GM23248 (cell line): ENCODE results near the gene EXOC2. TPM values are rescaled to one million over a fixed set of nuclear protein-coding genes. Genes with fewer than 3 reads are reported as not detected.

ENCODE experiments used
- DNase-seq: peaks from one replicate; pipeline ENCODE4 v3.0.0-alpha.2; 2015
- H2AFZ ChIP-seq: fragments of 200-600 bp; sonication (generic); 2 replicates; pipeline ENCODE4 v1.6.1; 2016; ENCODE audit warnings: antibody characterized with exemption
- H3F3A ChIP-seq: fragments of 200-600 bp; sonication (generic); 2 replicates; pipeline ENCODE4 v1.6.1; 2016; ENCODE audit warnings: mild to moderate bottlenecking, antibody characterized with exemption, mixed run types; ENCODE audit not compliant: insufficient read depth
- H3K27ac ChIP-seq: fragments of 200-600 bp; sonication (generic); 2 replicates; pipeline ENCODE4 v1.5.1; 2016; ENCODE audit warnings: mild to moderate bottlenecking
- H3K27me3 ChIP-seq: fragments of 200-600 bp; sonication (generic); replicated peaks from 2 replicates; pipeline ENCODE4 v1.6.1; 2016; ENCODE audit warnings: mild to moderate bottlenecking; ENCODE audit not compliant: insufficient read depth
- H3K36me3 ChIP-seq: fragments of 200-600 bp; sonication (generic); 2 replicates; pipeline ENCODE4 v1.6.1; 2016; ENCODE audit warnings: low read depth, mild to moderate bottlenecking
- H3K4me1 ChIP-seq: fragments of 200-600 bp; sonication (generic); 2 replicates; pipeline ENCODE4 v1.6.1; 2016; ENCODE audit warnings: mild to moderate bottlenecking; ENCODE audit not compliant: insufficient read depth
- H3K4me2 ChIP-seq: fragments of 200-600 bp; sonication (generic); one replicate; pipeline ENCODE4 v1.6.1; 2016; ENCODE audit warnings: mild to moderate bottlenecking; ENCODE audit not compliant: unreplicated experiment
- H3K4me3 ChIP-seq: fragments of 200-600 bp; sonication (generic); 2 replicates; pipeline ENCODE4 v1.5.1; 2016; ENCODE audit warnings: mild to moderate bottlenecking
- H3K79me2 ChIP-seq: fragments of 200-600 bp; sonication (generic); 2 replicates; pipeline ENCODE4 v1.6.1; 2016; ENCODE audit warnings: mild to moderate bottlenecking; ENCODE audit not compliant: insufficient read depth
- H3K9ac ChIP-seq: fragments of 200-600 bp; sonication (generic); 2 replicates; pipeline ENCODE4 v1.6.1; 2016; ENCODE audit warnings: mild to moderate bottlenecking
- H3K9me2 ChIP-seq: fragments of 200-600 bp; sonication (generic); 2 replicates; pipeline ENCODE4 v1.6.1; 2016; ENCODE audit warnings: mixed run types, mild to moderate bottlenecking, moderate library complexity; ENCODE audit not compliant: insufficient read depth
- H3K9me3 ChIP-seq: fragments of 200-600 bp; sonication (generic); one replicate; pipeline ENCODE4 v1.6.1; 2017; ENCODE audit warnings: low read depth
- H4K20me1 ChIP-seq: fragments of 200-600 bp; sonication (generic); 2 replicates; pipeline ENCODE4 v1.6.0; 2016; ENCODE audit not compliant: insufficient read depth
- EZH2 ChIP-seq: fragments of 200-600 bp; sonication (generic); IDR thresholded peaks from 2 replicates; pipeline ENCODE4 v1.6.1; 2018; ENCODE audit warnings: antibody characterized with exemption, mild to moderate bottlenecking; ENCODE audit not compliant: insufficient read depth, poor library complexity, severe bottlenecking
- EZH2phosphoT487 ChIP-seq: fragments of 200-600 bp; sonication (generic); IDR thresholded peaks from 2 replicates; pipeline ENCODE4 v1.6.1; 2018; ENCODE audit warnings: antibody characterized with exemption, moderate library complexity, mild to moderate bottlenecking, low read depth; ENCODE audit not compliant: insufficient read depth
- WGBS, 2 experiments: methylation state at CpG; one replicate each; pipeline ENCODE4 v1.1.6; 2015 to 2017; ENCODE audit warnings: low lambda C conversion rate in 2 of 2, low coverage in 1 of 2; ENCODE audit errors: missing lambda C conversion rate in 2 of 2; 5-methylcytosine and 5-hydroxymethylcytosine counted together
- in situ Hi-C: fragments of 300-500 bp; cut with MboI; formaldehyde crosslinking; loops from 2 replicates; pipeline ENCODE4 v1.15.0; 2020
- polyA plus RNA-seq: library from polyadenylated mRNA; unstranded; fragments of >200 nt; fragmentation: Nextera tagmentation; extraction: Ambion mirVana; gene quantifications from 2 replicates; pipeline ENCODE4 v1.2.1, GENCODE V29; 2016
- total RNA-seq: library from RNA; depleted of rRNA; stranded (reverse); fragments of >200 nt; shearing (Covaris generic); gene quantifications from 2 replicates; pipeline ENCODE4 v1.2.3, GENCODE V29; 2014

Gene EXOC2
- total and polyA plus RNA-seq, 2 experiments from 2014 or later = 17.5 to 32.9 TPM

DNA sequence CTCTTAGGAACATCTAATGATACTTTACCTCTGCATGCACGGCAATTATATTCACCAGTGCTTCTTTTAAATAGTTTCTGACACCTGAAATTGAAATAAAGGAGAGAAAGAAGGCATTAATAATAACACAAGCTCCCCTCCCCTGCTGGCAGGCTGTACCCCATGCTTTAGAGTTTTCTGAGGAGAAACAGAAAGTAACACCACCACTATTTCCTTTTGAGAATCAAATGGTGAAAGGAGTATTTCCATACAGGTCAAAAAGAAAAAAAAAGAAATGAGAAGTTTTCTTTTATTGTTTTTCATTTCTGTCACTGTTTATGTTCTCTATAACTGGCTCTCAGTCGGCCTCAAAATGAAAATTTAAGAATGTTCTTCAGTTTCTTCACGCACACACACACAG lies 193.3 kb downstream of the EXOC2 start:
- no peaks in the 10 kb centered on the region for H3K27me3 ChIP-seq
- no peak overlapping the region for H2AFZ ChIP-seq
- TF ChIP-seq EZH2phosphoT487 (no peak), EZH2 (no peak)
- no peaks in the 10 kb centered on the region for H3K79me2 ChIP-seq
- H3K36me3 ChIP-seq = peaks cover 8% of the 10 kb centered on the region
- no peaks in the 10 kb centered on the region for H4K20me1 ChIP-seq
- no peaks in the 10 kb centered on the region for H3K4me1 ChIP-seq
- no peak overlapping the region for H3K4me2 ChIP-seq
- no peak overlapping the region for H3K4me3 ChIP-seq
- no peak overlapping the region for H3K9ac ChIP-seq
- no peak overlapping the region for H3K27ac ChIP-seq
- WGBS, 2 experiments = 94 to 99% methylated on average over 3 of the region's 3 CpGs
- no peaks in the 10 kb centered on the region for H3K9me3 ChIP-seq
- no peaks in the 10 kb centered on the region for H3K9me2 ChIP-seq
- DNase-seq = no peak
- H3F3A ChIP-seq = no peaks in the 10 kb centered on the region
- in situ Hi-C loops = no loop called here

DNA sequence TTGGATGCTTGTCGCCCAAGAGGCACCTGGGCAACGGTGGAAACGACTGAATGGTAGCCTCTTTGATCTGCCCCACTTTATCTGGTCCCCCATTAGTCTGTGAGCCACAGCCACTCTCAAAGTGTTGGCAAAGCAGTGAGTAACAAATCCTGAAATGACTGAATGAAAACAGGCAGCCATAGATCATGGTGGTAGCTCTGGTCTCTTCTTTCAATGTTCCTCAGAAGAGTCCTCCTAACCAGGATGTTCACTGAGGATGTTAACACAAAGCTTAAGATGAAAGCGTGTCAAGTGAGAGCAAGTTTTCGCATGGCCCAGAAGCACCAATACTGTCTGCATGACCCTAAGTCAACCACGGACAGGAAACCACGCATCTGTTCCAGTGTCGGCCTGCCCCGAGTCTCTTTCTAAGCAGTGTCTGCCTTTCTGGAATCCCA lies 194.1 kb downstream of the EXOC2 start:
- no peaks in the 10 kb centered on the region for H3K4me1 ChIP-seq
- DNase-seq = no peak
- no peak overlapping the region for H3K4me3 ChIP-seq
- no peaks in the 10 kb centered on the region for H3K9me2 ChIP-seq
- 90 to 96% methylated on average over 9 of the region's 9 CpGs for WGBS, 2 experiments
- H3K4me2 ChIP-seq = no peak overlapping the region
- H3K27me3 ChIP-seq = no peaks in the 10 kb centered on the region
- in situ Hi-C loops = no loop called here
- H3F3A ChIP-seq = no peaks in the 10 kb centered on the region
- no peaks in the 10 kb centered on the region for H3K79me2 ChIP-seq
- no peaks in the 10 kb centered on the region for H4K20me1 ChIP-seq
- H3K9ac ChIP-seq = no peak overlapping the region
- H3K9me3 ChIP-seq = no peaks in the 10 kb centered on the region
- TF ChIP-seq EZH2 (no peak), EZH2phosphoT487 (no peak)
- peaks cover 8% of the 10 kb centered on the region for H3K36me3 ChIP-seq
- H2AFZ ChIP-seq = no peak overlapping the region
- no peak overlapping the region for H3K27ac ChIP-seq

DNA sequence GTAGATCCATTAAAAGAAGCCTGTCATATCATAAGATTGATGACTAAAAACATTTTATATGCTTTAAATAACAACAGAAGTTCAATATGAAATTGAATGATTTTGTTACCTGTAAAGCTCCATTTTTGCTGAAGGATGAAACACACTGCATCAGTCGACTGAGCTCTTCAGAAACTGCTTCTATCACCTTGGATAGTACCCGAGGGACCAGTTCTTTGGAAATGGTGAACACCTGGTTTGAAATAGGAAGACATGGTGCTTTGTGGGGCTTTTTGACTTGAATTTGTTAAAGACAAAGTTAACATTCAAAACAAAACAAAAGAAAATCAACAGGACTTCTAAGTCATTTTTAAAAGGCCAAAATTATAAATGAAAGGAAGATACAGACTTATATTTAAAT lies 195.7 kb downstream of the EXOC2 start:
- no peak overlapping the region for H3K4me3 ChIP-seq
- H2AFZ ChIP-seq = no peak overlapping the region
- H3K4me2 ChIP-seq = no peak overlapping the region
- no peaks in the 10 kb centered on the region for H4K20me1 ChIP-seq
- no peaks in the 10 kb centered on the region for H3K4me1 ChIP-seq
- H3F3A ChIP-seq = no peaks in the 10 kb centered on the region
- in situ Hi-C loops = no loop called here
- TF ChIP-seq EZH2phosphoT487 = no peak
- no peak for TF ChIP-seq EZH2
- H3K27ac ChIP-seq = no peak overlapping the region
- H3K9me2 ChIP-seq = no peaks in the 10 kb centered on the region
- no peak overlapping the region for H3K9ac ChIP-seq
- no peaks in the 10 kb centered on the region for H3K9me3 ChIP-seq
- H3K79me2 ChIP-seq = no peaks in the 10 kb centered on the region
- DNase-seq = no peak
- H3K27me3 ChIP-seq = no peaks in the 10 kb centered on the region
- peaks cover 8% of the 10 kb centered on the region for H3K36me3 ChIP-seq
- WGBS, 2 experiments = 95 to 96% methylated on average over 2 of the region's 2 CpGs

DNA sequence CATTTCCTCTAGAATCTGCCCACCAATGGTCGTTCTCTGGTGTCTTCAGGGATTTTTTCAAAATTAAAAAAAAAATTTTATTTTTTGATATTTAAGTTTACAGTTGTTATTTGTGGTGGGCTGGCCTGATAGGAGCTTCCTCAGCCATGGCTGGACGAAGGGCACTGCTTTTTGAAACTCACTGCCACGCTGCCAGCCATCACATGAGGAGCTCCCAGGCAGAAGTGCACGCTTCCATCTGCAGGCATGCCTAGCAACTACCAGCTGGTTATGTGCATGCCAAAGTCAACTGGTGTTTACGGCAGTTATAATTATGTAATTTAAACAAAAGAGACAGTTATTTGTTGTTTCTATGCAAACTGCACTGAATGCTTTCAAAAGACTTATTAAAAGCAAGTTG lies 196.3 kb downstream of the EXOC2 start:
- no peaks in the 10 kb centered on the region for H3K27me3 ChIP-seq
- in situ Hi-C loops = no loop called here
- H3K4me1 ChIP-seq = no peaks in the 10 kb centered on the region
- H3K27ac ChIP-seq = no peak overlapping the region
- H3K4me3 ChIP-seq = no peak overlapping the region
- no peak overlapping the region for H3K4me2 ChIP-seq
- no peaks in the 10 kb centered on the region for H3K9me3 ChIP-seq
- H3K9ac ChIP-seq = no peak overlapping the region
- H4K20me1 ChIP-seq = no peaks in the 10 kb centered on the region
- H3K36me3 ChIP-seq = peaks cover 8% of the 10 kb centered on the region
- H2AFZ ChIP-seq = no peak overlapping the region
- no peaks in the 10 kb centered on the region for H3K9me2 ChIP-seq
- WGBS, 2 experiments = 74 to 80% methylated on average over 5 of the region's 5 CpGs
- DNase-seq = no peak
- H3K79me2 ChIP-seq = no peaks in the 10 kb centered on the region
- no peaks in the 10 kb centered on the region for H3F3A ChIP-seq
- TF ChIP-seq EZH2 (no peak), EZH2phosphoT487 (no peak)

DNA sequence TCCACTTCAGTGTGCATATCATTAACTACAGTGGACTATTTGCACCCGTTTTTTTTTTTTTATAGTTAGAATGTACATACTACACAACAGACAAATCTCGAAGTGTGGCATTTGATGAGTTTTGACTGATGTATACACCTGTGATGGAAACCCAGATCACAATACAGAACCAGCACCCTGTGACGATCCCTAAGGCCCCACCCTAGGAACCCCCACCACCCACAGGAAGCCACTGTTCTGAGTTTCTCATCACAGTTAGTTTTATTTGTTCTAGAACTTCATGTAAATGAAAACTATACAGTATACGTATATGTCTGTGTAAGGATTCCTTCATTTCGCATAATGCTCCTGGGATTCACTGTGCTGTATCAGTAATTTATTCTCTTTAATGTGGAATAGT lies 198.5 kb downstream of the EXOC2 start:
- in situ Hi-C loops = no loop called here
- no peaks in the 10 kb centered on the region for H3K79me2 ChIP-seq
- 93 to 100% methylated on average over 5 of the region's 5 CpGs for WGBS, 2 experiments

More for the DNA sequence above, 198.5 kb downstream of the EXOC2 start:
- Histone ChIP-seq H3K9me2 (no peaks in the 10 kb centered on the region), H3K9ac (no peak overlapping the region), H3K9me3 (no peaks in the 10 kb centered on the region), H3F3A (no peaks in the 10 kb centered on the region), H3K27ac (no peak overlapping the region), H3K36me3 (peaks cover 8% of the 10 kb centered on the region), H3K4me2 (no peak overlapping the region), H2AFZ (no peak overlapping the region), H3K27me3 (no peaks in the 10 kb centered on the region), H3K4me3 (no peak overlapping the region), H4K20me1 (no peaks in the 10 kb centered on the region), H3K4me1 (no peaks in the 10 kb centered on the region)
- TF ChIP-seq EZH2 (no peak), EZH2phosphoT487 (no peak)
- no peak for DNase-seq
